Brain microvascular endothelial cell (primary cell): Measurements from ENCODE around the gene CMTM3.

ENCODE experiments used
- DNase-seq: peaks from one replicate; pipeline ENCODE4 v3.0.0-alpha.2; 2020
- H3K27ac ChIP-seq: fragments of 250-450 bp; sonication (Bioruptor Pico); 2 replicates; pipeline ENCODE4 v1.5.1; 2020; ENCODE audit warnings: mild to moderate bottlenecking, moderate library complexity
- H3K27me3 ChIP-seq: fragments of 250-450 bp; sonication (Bioruptor Pico); replicated peaks from 2 replicates; pipeline ENCODE4 v1.5.1; 2020; ENCODE audit warnings: mild to moderate bottlenecking
- H3K36me3 ChIP-seq: fragments of 250-450 bp; sonication (Bioruptor Pico); replicated peaks from 2 replicates; pipeline ENCODE4 v1.5.1; 2020; ENCODE audit warnings: mild to moderate bottlenecking
- H3K4me3 ChIP-seq: 2 replicates; pipeline ENCODE4 v1.5.1; 2011; ENCODE audit warnings: low read depth, mild to moderate bottlenecking, control low read depth, low read length, moderate library complexity
- CTCF ChIP-seq: IDR thresholded peaks from 2 replicates; pipeline ENCODE4 v1.5.1; 2011; ENCODE audit warnings: low read depth, mild to moderate bottlenecking, moderate library complexity, low read length, control low read depth, inconsistent platforms; ENCODE audit errors: missing control alignments
- in situ Hi-C: cut with HindIII; loops from 2 replicates; pipeline ENCODE4 v1.10.0; 2017; ENCODE audit warnings: low sequenced_read_pairs, low pct_ligation_motif_present

The CMTM3 gene

GRCh38 chr16:66634527-66635196, 30.2 kb downstream of the CMTM3 start:
- no peak for DNase-seq
- H3K4me3 ChIP-seq = no peak overlapping the region
- H3K27ac ChIP-seq = no peak overlapping the region
- in situ Hi-C loops = no loop called here
- H3K36me3 ChIP-seq = no peaks in the 10 kb centered on the region
- no peaks in the 10 kb centered on the region for H3K27me3 ChIP-seq
- no peak for TF ChIP-seq CTCF

- no peak for TF ChIP-seq CTCF
- Histone ChIP-seq H3K4me3 (no peak overlapping the region), H3K36me3 (no peaks in the 10 kb centered on the region), H3K27me3 (no peaks in the 10 kb centered on the region), H3K27ac (no peak overlapping the region)
- DNase-seq = no peak
- in situ Hi-C loops = no loop called here
These were observed 30.9 kb downstream of the CMTM3 start for GRCh38 chr16:66635406-66635805.

- Histone ChIP-seq H3K36me3 (no peaks in the 10 kb centered on the region), H3K4me3 (no peak overlapping the region), H3K27ac (no peak overlapping the region), H3K27me3 (no peaks in the 10 kb centered on the region)
- no peak for TF ChIP-seq CTCF
- in situ Hi-C loops = no loop called here
- no peak for DNase-seq
These were observed 31.7 kb downstream of the CMTM3 start for GRCh38 chr16:66636199-66636598.

GRCh38 chr16:66637806-66638205, 33.3 kb downstream of the CMTM3 start:
- Histone ChIP-seq H3K27me3 (no peaks in the 10 kb centered on the region), H3K4me3 (no peak overlapping the region), H3K27ac (no peak overlapping the region), H3K36me3 (no peaks in the 10 kb centered on the region)
- no peak for DNase-seq
- in situ Hi-C loops = no loop called here
- no peak for TF ChIP-seq CTCF

- no peaks in the 10 kb centered on the region for H3K36me3 ChIP-seq
- in situ Hi-C loops = no loop called here
- H3K4me3 ChIP-seq = no peak overlapping the region
- no peaks in the 10 kb centered on the region for H3K27me3 ChIP-seq
- TF ChIP-seq CTCF = no peak
- no peak overlapping the region for H3K27ac ChIP-seq
- DNase-seq = no peak
These were observed 34.8 kb downstream of the CMTM3 start for GRCh38 chr16:66639091-66639885.
